ENCODE measurements around the gene CDK14. TPM values are rescaled to one million over a fixed set of nuclear protein-coding genes. Genes with fewer than 3 reads are reported as not detected.

Gene CDK14
- polyA plus RNA-seq, 3 donors: 1.7 to 2.5 (median 2.1) TPM

DNA sequence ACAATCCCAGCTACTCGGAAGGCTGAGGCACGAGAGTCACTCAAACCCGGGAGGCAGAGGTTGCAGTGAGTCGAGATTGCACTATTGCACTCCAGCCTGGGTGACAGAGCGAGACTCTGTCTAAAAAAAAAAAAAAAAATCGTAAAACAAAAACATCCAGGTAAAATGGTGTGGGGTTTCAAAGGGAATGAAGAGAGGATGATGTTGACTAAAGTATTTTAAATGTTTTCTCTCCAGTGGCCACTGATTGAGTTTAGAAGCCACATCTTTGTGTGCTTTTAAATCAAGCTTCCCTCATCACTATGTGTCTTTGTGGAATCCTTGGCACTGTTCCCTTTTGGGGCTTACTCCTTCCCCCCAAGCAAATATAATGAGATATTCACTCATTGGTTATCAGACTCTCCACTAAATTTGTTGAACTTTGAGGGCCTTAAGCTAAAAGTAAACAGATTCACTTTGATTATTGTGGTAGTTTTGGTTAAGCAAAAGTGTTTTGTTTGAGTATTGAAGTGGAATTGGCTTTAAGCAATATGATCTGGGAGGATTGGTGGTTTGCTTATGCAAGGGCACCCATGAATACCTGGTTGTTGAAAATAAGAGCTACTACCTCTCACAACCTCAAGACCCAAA lies 162.9 kb downstream of the CDK14 start:
- no peak for DNase-seq
- TF ChIP-seq, protein P1, sequence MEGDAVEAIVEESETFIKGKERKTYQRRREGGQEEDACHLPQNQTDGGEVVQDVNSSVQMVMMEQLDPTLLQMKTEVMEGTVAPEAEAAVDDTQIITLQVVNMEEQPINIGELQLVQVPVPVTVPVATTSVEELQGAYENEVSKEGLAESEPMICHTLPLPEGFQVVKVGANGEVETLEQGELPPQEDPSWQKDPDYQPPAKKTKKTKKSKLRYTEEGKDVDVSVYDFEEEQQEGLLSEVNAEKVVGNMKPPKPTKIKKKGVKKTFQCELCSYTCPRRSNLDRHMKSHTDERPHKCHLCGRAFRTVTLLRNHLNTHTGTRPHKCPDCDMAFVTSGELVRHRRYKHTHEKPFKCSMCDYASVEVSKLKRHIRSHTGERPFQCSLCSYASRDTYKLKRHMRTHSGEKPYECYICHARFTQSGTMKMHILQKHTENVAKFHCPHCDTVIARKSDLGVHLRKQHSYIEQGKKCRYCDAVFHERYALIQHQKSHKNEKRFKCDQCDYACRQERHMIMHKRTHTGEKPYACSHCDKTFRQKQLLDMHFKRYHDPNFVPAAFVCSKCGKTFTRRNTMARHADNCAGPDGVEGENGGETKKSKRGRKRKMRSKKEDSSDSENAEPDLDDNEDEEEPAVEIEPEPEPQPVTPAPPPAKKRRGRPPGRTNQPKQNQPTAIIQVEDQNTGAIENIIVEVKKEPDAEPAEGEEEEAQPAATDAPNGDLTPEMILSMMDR (IDR thresholded peaks at IDR 0.05): no peak
- Mint-ChIP-seq H3K9me3 (peaks cover 0 to 2% (median 0%) of the 10 kb centered on the region in 7 donors), H3K4me3 (no peak overlapping the region), H3K4me1 (peaks cover 1% of the 10 kb centered on the region), H3K36me3 (peaks cover 0 to 3% of the 10 kb centered on the region in 2 donors), H3K27ac (no peak overlapping the region), H3K27me3 (ENCODE audit: low read depth in 3 of 3) (peaks cover 0 to under 1% (median 0%) of the 10 kb centered on the region in 3 donors)
- no peaks in the 10 kb centered on the region for H3K27me3 ChIP-seq (ENCODE audit: control insufficient read depth in 2 of 2, insufficient read depth in 2 of 2, low read length in 2 of 2)
- H3K4me2 ChIP-seq (replicated peaks; ENCODE audit: extremely low read depth, low read length, poor library complexity, severe bottlenecking): no peak overlapping the region
- 100% methylated on average over 4 of the region's 6 CpGs for WGBS (ENCODE audit: insufficient coverage)
- no peak overlapping the region for H3K4me3 ChIP-seq (replicated peaks in 1 of 3; ENCODE audit: low read depth in 2 of 3, low read length in 3 of 3)
- no peaks in the 10 kb centered on the region for H3K9me3 ChIP-seq (replicated peaks in 1 of 2; ENCODE audit: control insufficient read depth in 1 of 2, insufficient read depth in 1 of 2, low read length in 2 of 2)
- no peaks in the 10 kb centered on the region for H3K4me1 ChIP-seq (ENCODE audit: control insufficient read depth in 1 of 2, insufficient read depth in 2 of 2, low read length in 2 of 2)
- H3K9ac ChIP-seq (ENCODE audit: insufficient read depth, low read length, poor library complexity, severe bottlenecking): no peak overlapping the region
- no peaks in the 10 kb centered on the region for H3K36me3 ChIP-seq (replicated peaks in 1 of 2; ENCODE audit: control insufficient read depth in 1 of 2, insufficient read depth in 2 of 2, low read length in 2 of 2)
- no peak overlapping the region for H2AFZ ChIP-seq (ENCODE audit: insufficient read depth, low read depth, low read length, poor library complexity, severe bottlenecking)
- H3K79me2 ChIP-seq (ENCODE audit: insufficient read depth, low read length): no peaks in the 10 kb centered on the region
- no peak overlapping the region for H3K27ac ChIP-seq (ENCODE audit: low read depth in 1 of 2, low read length in 2 of 2)
- H4K20me1 ChIP-seq (ENCODE audit: insufficient read depth, low read length): no peaks in the 10 kb centered on the region
- intact Hi-C loops (cut with micrococcal nuclease): no loop called here

DNA sequence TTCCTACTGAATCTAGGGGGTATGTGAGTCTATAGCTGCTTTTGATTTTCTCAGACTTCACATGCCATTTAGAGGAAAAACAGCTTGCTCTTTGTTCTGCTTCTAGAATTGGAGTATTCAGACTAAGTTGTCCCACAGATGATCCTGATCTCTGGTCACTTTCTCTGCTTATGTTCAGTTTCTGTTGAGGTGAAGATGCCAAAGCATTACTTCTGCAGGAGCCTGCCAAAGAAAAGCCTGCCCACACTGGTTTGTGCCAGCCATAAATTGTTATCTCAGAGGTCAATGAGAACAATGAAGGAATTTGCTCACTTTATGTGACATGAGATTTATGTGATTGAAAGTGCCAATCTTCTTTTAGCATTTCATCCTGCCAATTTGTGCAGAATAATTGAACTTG lies 163.6 kb downstream of the CDK14 start:
- TF ChIP-seq, protein P1 (IDR thresholded peaks at IDR 0.05): no peak
- H3K4me1 ChIP-seq (ENCODE audit: control insufficient read depth in 1 of 2, insufficient read depth in 2 of 2, low read length in 2 of 2): no peaks in the 10 kb centered on the region
- no peak overlapping the region for H3K9ac ChIP-seq (ENCODE audit: insufficient read depth, low read length, poor library complexity, severe bottlenecking)
- no peak overlapping the region for H3K27ac ChIP-seq (ENCODE audit: low read depth in 1 of 2, low read length in 2 of 2)
- H3K9me3 Mint-ChIP-seq: peaks cover 0 to 2% (median 0%) of the 10 kb centered on the region in 7 donors
- no peak overlapping the region for H3K27ac Mint-ChIP-seq
- no peak overlapping the region for H3K4me3 ChIP-seq (replicated peaks in 1 of 3; ENCODE audit: low read depth in 2 of 3, low read length in 3 of 3)
- no peak overlapping the region for H3K4me2 ChIP-seq (replicated peaks; ENCODE audit: extremely low read depth, low read length, poor library complexity, severe bottlenecking)
- no peaks in the 10 kb centered on the region for H3K9me3 ChIP-seq (replicated peaks in 1 of 2; ENCODE audit: control insufficient read depth in 1 of 2, insufficient read depth in 1 of 2, low read length in 2 of 2)
- no peak overlapping the region for H2AFZ ChIP-seq (ENCODE audit: insufficient read depth, low read depth, low read length, poor library complexity, severe bottlenecking)
- peaks cover under 1% of the 10 kb centered on the region for H3K4me1 Mint-ChIP-seq
- H3K36me3 Mint-ChIP-seq: peaks cover 0 to 3% of the 10 kb centered on the region in 2 donors
- H4K20me1 ChIP-seq (ENCODE audit: insufficient read depth, low read length): no peaks in the 10 kb centered on the region
- H3K36me3 ChIP-seq (replicated peaks in 1 of 2; ENCODE audit: control insufficient read depth in 1 of 2, insufficient read depth in 2 of 2, low read length in 2 of 2): no peaks in the 10 kb centered on the region
- H3K27me3 ChIP-seq (ENCODE audit: control insufficient read depth in 2 of 2, insufficient read depth in 2 of 2, low read length in 2 of 2): no peaks in the 10 kb centered on the region
- intact Hi-C loops (cut with micrococcal nuclease): no loop called here
- no peaks in the 10 kb centered on the region for H3K27me3 Mint-ChIP-seq (ENCODE audit: low read depth in 3 of 3)
- no peak for DNase-seq
- no peak overlapping the region for H3K4me3 Mint-ChIP-seq
- no peaks in the 10 kb centered on the region for H3K79me2 ChIP-seq (ENCODE audit: insufficient read depth, low read length)
